ENCODE measurements around the gene GNG14. TPM values are rescaled to one million over a fixed set of nuclear protein-coding genes. Genes with fewer than 3 reads are reported as not detected.
"Not testable (repeated sequence)": the region's sequence is repeated elsewhere in the genome, so short reads cannot be mapped to it uniquely, and the experiment has no call there.

Gene GNG14
- total RNA-seq, 1 donor: not detected

GRCh38 chr19:12722566-12723380, 35.0 kb downstream of the GNG14 start:
- no peaks in the 10 kb centered on the region for H3K27me3 ChIP-seq (ENCODE audit: insufficient read depth, low read length)
- no peaks in the 10 kb centered on the region for H3K9me3 ChIP-seq (ENCODE audit: low read depth, low read length)
- H3K4me1 ChIP-seq (ENCODE audit: insufficient read depth, low read length): peaks cover 34% of the 10 kb centered on the region
- peak overlapping the region; percentile 89 for H3K4me3 ChIP-seq (ENCODE audit: low read length)

GRCh38 chr19:12723381-12723640, 35.5 kb downstream of the GNG14 start:
- Histone ChIP-seq H3K4me3 (ENCODE audit: low read length) (peak overlapping the region; percentile 89), H3K27me3 (ENCODE audit: insufficient read depth, low read length) (no peaks in the 10 kb centered on the region), H3K4me1 (ENCODE audit: insufficient read depth, low read length) (peaks cover 34% of the 10 kb centered on the region), H3K9me3 (ENCODE audit: low read depth, low read length) (no peaks in the 10 kb centered on the region)

DNA sequence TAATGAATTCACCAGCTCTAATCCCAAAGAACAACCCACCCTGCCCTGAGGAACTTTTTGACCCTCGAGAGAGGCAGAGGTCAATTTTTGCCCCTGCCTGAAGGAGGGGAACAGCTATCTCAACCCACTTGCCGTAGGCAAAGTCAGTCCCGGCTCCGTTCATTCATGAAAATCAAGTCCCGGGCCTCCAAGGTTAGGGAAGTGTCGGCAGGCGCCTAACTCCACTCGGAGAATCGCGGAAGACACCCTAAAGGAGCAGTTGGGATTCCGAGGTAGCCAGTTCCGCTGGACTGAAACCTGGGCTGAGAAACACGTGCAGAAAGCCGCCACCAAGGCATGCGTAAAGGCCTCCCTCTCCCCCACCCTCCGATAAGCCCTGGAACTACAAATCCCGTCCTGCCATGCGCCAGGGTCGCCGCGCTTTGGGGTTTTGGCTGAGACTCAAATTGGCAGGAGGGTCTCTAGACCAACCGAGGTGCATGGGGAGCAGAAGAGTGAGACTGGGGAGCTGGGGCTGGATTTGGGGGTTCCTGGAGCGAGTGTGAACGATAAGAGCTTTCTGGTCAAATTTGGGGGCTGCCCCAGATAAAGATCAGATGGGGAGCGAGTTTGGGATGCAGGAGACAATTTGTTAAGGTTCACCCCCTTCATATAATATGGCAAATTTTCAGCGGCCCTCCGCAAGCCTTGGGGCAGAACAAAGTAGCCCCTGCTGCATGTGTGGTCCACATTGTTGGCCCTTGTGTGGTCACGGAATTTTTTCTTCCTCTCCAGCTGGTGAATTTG, 36.0 kb downstream of the GNG14 start, which contains the start of gene TNPO2:
TNPO2 (minus strand) TSS at position 292 of the 786 bp plus-strand sequence. CDS start 2,955 bp downstream, outside the sequence.
- Histone ChIP-seq H3K4me3 (ENCODE audit: low read length) (peak within 1 kb of the TSS; percentile 89), H3K27me3 (ENCODE audit: insufficient read depth, low read length) (no peaks in the 10 kb centered on the region), H3K9me3 (ENCODE audit: low read depth, low read length) (no peaks in the 10 kb centered on the region), H3K4me1 (ENCODE audit: insufficient read depth, low read length) (peaks cover 34% of the 10 kb centered on the region)

DNA sequence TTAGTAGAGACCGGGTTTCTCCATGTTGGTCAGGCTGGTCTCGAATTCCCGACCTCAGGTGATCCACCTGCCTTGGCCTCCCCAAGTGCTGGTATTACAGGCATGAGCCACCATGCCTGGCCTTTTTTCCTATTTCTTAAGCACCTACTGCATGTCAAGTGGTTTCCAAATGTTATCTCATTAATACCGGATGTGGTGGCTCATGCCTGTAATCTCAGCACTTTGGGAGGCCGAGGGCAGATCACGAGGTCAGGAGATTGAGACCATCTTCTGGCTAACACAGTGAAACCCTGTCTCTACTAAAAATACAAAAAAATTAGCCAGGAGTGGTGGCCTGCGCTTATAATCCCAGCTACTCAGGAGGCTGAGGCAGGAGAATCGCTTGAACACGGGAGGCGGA, 37.8 kb downstream of the GNG14 start:
- peaks cover 41% of the 10 kb centered on the region for H3K4me1 ChIP-seq (ENCODE audit: insufficient read depth, low read length)
- H3K9me3 ChIP-seq (ENCODE audit: low read depth, low read length); H3K27me3 ChIP-seq (ENCODE audit: insufficient read depth, low read length); H3K4me3 ChIP-seq (ENCODE audit: low read length): not testable (repeated sequence)

DNA sequence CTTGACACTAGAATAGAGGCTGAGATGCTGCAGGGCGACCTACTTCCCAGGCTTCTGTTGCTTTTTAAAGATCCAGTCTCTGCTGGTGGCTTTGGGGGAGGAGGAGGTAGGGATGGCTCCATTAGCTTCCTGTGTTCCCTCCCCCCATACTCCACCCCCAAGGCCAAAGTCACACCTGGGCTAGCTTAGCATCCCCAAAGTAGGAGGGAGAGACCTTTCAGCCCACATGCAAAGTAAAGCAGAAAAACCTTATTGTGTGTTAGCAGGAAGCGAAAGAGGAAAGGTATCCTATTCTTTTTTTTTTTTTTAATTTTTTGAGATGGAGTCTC, 39.2 kb downstream of the GNG14 start:
- peaks cover 41% of the 10 kb centered on the region for H3K4me1 ChIP-seq (ENCODE audit: insufficient read depth, low read length)
- no peak overlapping the region for H3K4me3 ChIP-seq (ENCODE audit: low read length)
- no peaks in the 10 kb centered on the region for H3K9me3 ChIP-seq (ENCODE audit: low read depth, low read length)
- H3K27me3 ChIP-seq (ENCODE audit: insufficient read depth, low read length): no peaks in the 10 kb centered on the region

DNA sequence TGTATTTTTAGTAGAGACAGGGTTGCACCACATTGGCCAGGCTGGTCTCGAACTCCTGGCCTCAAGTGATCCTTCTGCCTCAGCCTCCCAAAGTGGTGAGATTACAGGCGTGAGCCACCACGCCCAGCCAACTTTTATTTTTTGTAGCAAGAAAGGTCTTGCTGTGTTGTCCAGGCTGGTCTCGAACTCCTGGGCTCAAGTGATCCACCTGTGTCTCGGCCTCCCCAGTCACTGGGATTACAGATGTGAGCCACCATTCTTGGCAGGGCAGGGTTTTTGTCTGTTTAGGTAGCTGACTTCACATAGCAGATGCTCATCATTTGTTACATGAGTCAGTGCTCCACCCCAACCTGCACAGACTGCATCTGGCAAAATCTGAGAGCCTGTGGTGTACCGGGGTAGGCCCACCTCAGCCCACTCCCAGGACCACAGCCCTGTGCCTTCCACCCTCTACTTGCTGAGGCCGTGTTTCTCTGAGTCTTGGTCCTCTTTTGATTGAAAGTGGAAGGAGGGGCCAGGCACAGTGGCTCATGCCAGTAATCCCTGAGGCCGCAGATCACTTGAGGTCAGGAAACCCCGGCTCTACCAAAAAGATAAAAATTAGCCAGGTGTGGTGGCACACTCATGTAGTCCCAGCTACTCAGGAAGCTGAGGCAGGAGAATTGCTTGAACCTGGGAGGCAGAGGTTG, 40.1 kb downstream of the GNG14 start:
- no peak overlapping the region for H3K4me3 ChIP-seq (ENCODE audit: low read length)
- H3K9me3 ChIP-seq (ENCODE audit: low read depth, low read length): no peaks in the 10 kb centered on the region
- H3K4me1 ChIP-seq (ENCODE audit: insufficient read depth, low read length): peaks cover 47% of the 10 kb centered on the region
- no peaks in the 10 kb centered on the region for H3K27me3 ChIP-seq (ENCODE audit: insufficient read depth, low read length)

DNA sequence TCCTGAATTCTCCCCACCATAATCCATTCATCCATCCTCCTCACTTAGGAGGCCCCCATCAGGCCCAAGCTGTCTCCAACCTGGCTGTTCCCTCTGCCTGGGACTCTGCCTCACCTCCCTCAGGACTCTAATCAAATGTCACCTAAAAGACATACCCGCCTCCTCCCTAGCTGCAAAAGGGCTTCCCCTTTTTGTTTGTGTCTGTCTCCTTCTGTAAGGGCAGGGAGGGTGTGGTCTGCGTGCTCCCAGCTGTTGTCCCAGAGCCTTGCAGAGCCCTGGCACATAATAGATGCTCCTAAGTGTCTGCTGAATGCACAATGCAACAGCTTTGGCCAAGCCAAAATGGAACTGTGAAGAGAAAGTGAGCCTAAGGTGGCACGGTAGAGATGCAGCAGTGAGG, 42.3 kb downstream of the GNG14 start:
- peaks cover 46% of the 10 kb centered on the region for H3K4me1 ChIP-seq (ENCODE audit: insufficient read depth, low read length)
- H3K4me3 ChIP-seq (ENCODE audit: low read length): no peak overlapping the region
- no peaks in the 10 kb centered on the region for H3K9me3 ChIP-seq (ENCODE audit: low read depth, low read length)
- H3K27me3 ChIP-seq (ENCODE audit: insufficient read depth, low read length): no peaks in the 10 kb centered on the region

DNA sequence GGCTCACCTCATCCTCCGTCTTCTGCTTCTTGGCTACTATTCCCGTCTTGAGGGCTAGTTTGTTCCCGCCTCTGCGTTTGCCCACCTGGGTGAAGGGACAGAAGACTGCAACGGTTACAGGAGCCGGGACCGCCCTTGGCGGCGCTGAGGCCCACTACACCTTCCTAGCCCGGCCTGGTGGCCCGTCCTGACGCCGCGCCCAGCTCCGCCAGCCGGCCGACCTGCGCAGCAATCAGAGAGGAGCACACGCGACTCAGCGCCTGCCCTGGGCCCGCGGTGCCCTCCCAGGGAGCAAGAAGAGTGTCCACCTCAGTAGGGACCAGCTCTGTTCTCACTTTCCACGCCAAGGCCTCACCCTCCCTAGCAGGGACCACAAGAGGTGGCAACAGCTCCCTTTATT, 43.5 kb downstream of the GNG14 start:
- H3K9me3 ChIP-seq (ENCODE audit: low read depth, low read length): no peaks in the 10 kb centered on the region
- peaks cover 54% of the 10 kb centered on the region for H3K4me1 ChIP-seq (ENCODE audit: insufficient read depth, low read length)
- H3K27me3 ChIP-seq (ENCODE audit: insufficient read depth, low read length): no peaks in the 10 kb centered on the region
- no peak overlapping the region for H3K4me3 ChIP-seq (ENCODE audit: low read length)

GRCh38 chr19:12733369-12734214, 45.8 kb downstream of the GNG14 start:
- H3K4me1 ChIP-seq (ENCODE audit: insufficient read depth, low read length): peaks cover 71% of the 10 kb centered on the region
- peak overlapping the region; percentile 83 for H3K4me3 ChIP-seq (ENCODE audit: low read length)
- H3K9me3 ChIP-seq (ENCODE audit: low read depth, low read length): no peaks in the 10 kb centered on the region
- no peaks in the 10 kb centered on the region for H3K27me3 ChIP-seq (ENCODE audit: insufficient read depth, low read length)

- peak within 1 kb of the TSS; percentile 82 for H3K4me3 ChIP-seq (ENCODE audit: low read length)
- H3K9me3 ChIP-seq (ENCODE audit: low read depth, low read length): no peaks in the 10 kb centered on the region
- no peaks in the 10 kb centered on the region for H3K27me3 ChIP-seq (ENCODE audit: insufficient read depth, low read length)
- H3K4me1 ChIP-seq (ENCODE audit: insufficient read depth, low read length): peaks cover 46% of the 10 kb centered on the region
These were observed 49.4 kb downstream of the GNG14 start, which contains the start of gene GET3 for GRCh38 chr19:12736995-12737834. GET3 (plus strand) TSS chr19:12737497; CDS start chr19:12737506, 9 bp downstream.

DNA sequence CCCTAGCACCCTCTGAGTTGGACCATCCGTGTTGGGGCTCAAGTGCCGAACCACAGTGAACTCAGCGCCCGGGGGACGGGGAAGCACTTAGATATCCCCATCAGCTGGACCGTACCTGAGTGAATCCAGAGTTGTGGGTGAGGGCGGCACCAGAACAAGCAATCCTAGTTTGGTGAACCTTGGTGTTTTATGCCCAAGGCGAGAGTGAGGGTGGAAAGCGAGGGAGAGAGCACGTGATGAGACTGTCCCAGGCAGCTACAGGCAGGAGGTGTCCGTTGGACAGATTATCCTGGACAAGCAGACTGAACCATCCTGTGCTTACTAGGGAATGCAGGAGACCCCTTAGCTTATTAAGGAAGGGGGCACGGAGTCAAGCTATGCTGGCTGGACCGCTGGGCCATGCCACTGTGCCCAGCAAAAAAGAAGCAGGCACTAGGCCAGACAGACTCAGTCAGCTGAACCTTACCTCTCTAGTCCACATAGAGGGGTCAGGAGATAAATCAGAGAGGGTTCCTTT, 50.1 kb downstream of the GNG14 start:
- Histone ChIP-seq H3K4me3 (ENCODE audit: low read length) (peak overlapping the region; percentile 82), H3K27me3 (ENCODE audit: insufficient read depth, low read length) (no peaks in the 10 kb centered on the region)

More for the DNA sequence above, 50.1 kb downstream of the GNG14 start:
- no peaks in the 10 kb centered on the region for H3K9me3 ChIP-seq (ENCODE audit: low read depth, low read length)
- peaks cover 39% of the 10 kb centered on the region for H3K4me1 ChIP-seq (ENCODE audit: insufficient read depth, low read length)
